CD4-positive, alpha-beta T cell treated with Interferon gamma for 1 hour (primary cell): Measurements from ENCODE around the gene MLN.

Source experiments
- DNase-seq: peaks from one replicate; pipeline ENCODE4 v3.0.0-alpha.2; 2020

MLN gene

GRCh38 chr6:33771146-33772081 is 32.4 kb downstream of the MLN start:
- DNase-seq: peak; percentile 53

- no peak for DNase-seq
Measured at GRCh38 chr6:33770833-33771145, 33.0 kb downstream of the MLN start.

GRCh38 chr6:33770124-33770832 is 33.5 kb downstream of the MLN start:
- DNase-seq: no peak

- DNase-seq: no peak
Measured at GRCh38 chr6:33769248-33769821, 34.5 kb downstream of the MLN start.

- peak; percentile 50 for DNase-seq
Measured at GRCh38 chr6:33768644-33769120, 35.1 kb downstream of the MLN start.

- no peak for DNase-seq
Measured at GRCh38 chr6:33766921-33767907, 36.6 kb downstream of the MLN start.

GRCh38 chr6:33765368-33765767 is 38.4 kb downstream of the MLN start:
- no peak for DNase-seq

GRCh38 chr6:33764036-33764435 is 39.8 kb downstream of the MLN start:
- DNase-seq: no peak

GRCh38 chr6:33763483-33763882 is 40.3 kb downstream of the MLN start:
- DNase-seq: no peak

- DNase-seq: no peak
Measured at GRCh38 chr6:33762713-33763112, 41.1 kb downstream of the MLN start.

GRCh38 chr6:33761922-33762629 is 41.7 kb downstream of the MLN start:
- peak; percentile 9 for DNase-seq

- DNase-seq: no peak
Measured at GRCh38 chr6:33761581-33761921, 42.3 kb downstream of the MLN start.

GRCh38 chr6:33759887-33760629 is 43.7 kb downstream of the MLN start:
- no peak for DNase-seq

GRCh38 chr6:33758815-33759216 is 45.0 kb downstream of the MLN start:
- DNase-seq: no peak

GRCh38 chr6:33757906-33758305 is 45.9 kb downstream of the MLN start:
- no peak for DNase-seq

GRCh38 chr6:33757113-33757512 is 46.7 kb downstream of the MLN start:
- no peak for DNase-seq

GRCh38 chr6:33756211-33756954 is 47.4 kb downstream of the MLN start:
- DNase-seq: no peak

- no peak for DNase-seq
Measured at GRCh38 chr6:33755070-33755869, 48.5 kb downstream of the MLN start.

- DNase-seq: no peak
Measured at GRCh38 chr6:33754222-33754621, 49.6 kb downstream of the MLN start.

GRCh38 chr6:33752646-33753015 is 51.2 kb downstream of the MLN start:
- no peak for DNase-seq
